Measurements from ENCODE around the gene SSH3. TPM values are rescaled to one million over a fixed set of nuclear protein-coding genes. Genes with fewer than 3 reads are reported as not detected.

Gene SSH3
- total and polyA plus RNA-seq, 2 of the 4 experiments (the other 2 are of a cell fraction), result 7.3 to 26.7 TPM

- H3K9me3 ChIP-seq (ENCODE audit: control insufficient read depth, insufficient read depth, low read length), result no peaks in the 10 kb centered on the region
- TF ChIP-seq RCOR1 (IDR thresholded peaks at IDR 0.05; ENCODE audit: insufficient replicate concordance, low read length) (no peak), RAD21 (IDR thresholded peaks at IDR 0.05; ENCODE audit: low read length) (no peak), RFX5 (IDR thresholded peaks at IDR 0.05; ENCODE audit: low read depth, low read length) (no peak), CEBPB (IDR thresholded peaks at IDR 0.05; ENCODE audit: low read depth, low read length) (no peak), MXI1 (IDR thresholded peaks at IDR 0.05; ENCODE audit: borderline replicate concordance, low read depth, low read length) (no peak), CHD1 (IDR thresholded peaks at IDR 0.05; ENCODE audit: low read depth, low read length) (no peak), NFE2L2 (IDR thresholded peaks at IDR 0.05; ENCODE audit: low read depth, low read length) (no peak), ELK1 (IDR thresholded peaks at IDR 0.05; ENCODE audit: borderline replicate concordance, low read depth, low read length) (no peak), BHLHE40 (IDR thresholded peaks at IDR 0.05; ENCODE audit: low read depth, low read length) (no peak)
- BruUV-seq (replicated peaks), result no TSS peak
- intact Hi-C loops (cut with micrococcal nuclease) (no loop called here), in situ Hi-C loops (cut with MboI; ENCODE audit: low sequenced_read_pairs) (no loop called here), dilution Hi-C loops (cut with HindIII; ENCODE audit: low sequenced_read_pairs, unreplicated experiment) (no loop called here)
- H3K4me3 ChIP-seq (ENCODE audit: insufficient read depth, low read depth, low read length), result no peak overlapping the region
- peaks cover 35% of the 10 kb centered on the region for H3K4me1 ChIP-seq (ENCODE audit: control insufficient read depth, insufficient read depth, low read length)
- no peaks in the 10 kb centered on the region for H3K27me3 ChIP-seq (ENCODE audit: control insufficient read depth, insufficient read depth, low read length)
- peak overlapping the region; percentile 71; the same call in 1 of the 2 replicates for H3K23ac ChIP-seq (ENCODE audit: low read depth, low read length)
- no peak overlapping the region for H4K91ac ChIP-seq (ENCODE audit: insufficient read depth, low read depth, low read length)
- peaks cover 10% of the 10 kb centered on the region; the same call in 1 of the 2 replicates for H3K36me3 ChIP-seq (ENCODE audit: control insufficient read depth, insufficient read depth, low read length)
- H4K5ac ChIP-seq (ENCODE audit: low read depth, low read length), result no peak overlapping the region
- peaks cover 44% of the 10 kb centered on the region for H4K20me1 ChIP-seq (ENCODE audit: insufficient read depth, low read length)
- no peak overlapping the region for H4K8ac ChIP-seq (ENCODE audit: low read depth in 2 of 2, low read length in 2 of 2)
- H2BK20ac ChIP-seq (ENCODE audit: low read depth, low read length), result no peak overlapping the region
- H3K4me2 ChIP-seq (ENCODE audit: low read depth, low read length), result no peak overlapping the region
- H3K9ac ChIP-seq (ENCODE audit: low read depth, low read length), result no peak overlapping the region
- CTCF ChIA-PET, result interaction anchor here (3.1 kb wide), 1 partner anchor 48 kb away, joined by 10 read pairs; no protein-coding TSS in a partner anchor
- H3K9me1 ChIP-seq (ENCODE audit: insufficient read depth, low read length), result peaks cover 34% of the 10 kb centered on the region
- H2AK5ac ChIP-seq (ENCODE audit: low read depth, low read length), result no peak overlapping the region
- H3K79me1 ChIP-seq (ENCODE audit: low read depth in 1 of 2, low read length in 2 of 2), result peaks cover 21 to 77% of the 10 kb centered on the region in 2 experiments; a peak in 3 of 4 replicates
- no peak overlapping the region for H3K14ac ChIP-seq (replicated peaks; ENCODE audit: low read depth, low read length)
- no peak overlapping the region for H2BK120ac ChIP-seq (ENCODE audit: low read depth, low read length)
- POLR2A ChIA-PET (ENCODE audit: unreplicated experiment), result no interaction called here
- no peak for DNase-seq
- H2BK5ac ChIP-seq (ENCODE audit: low read depth, low read length, poor library complexity, severe bottlenecking), result no peak overlapping the region
- no peak overlapping the region for H3K56ac ChIP-seq (ENCODE audit: extremely low read depth, insufficient read depth, low read length)
- no peak overlapping the region for H3K27ac ChIP-seq (ENCODE audit: insufficient read depth, low read length)
- no peak overlapping the region for H2AK9ac ChIP-seq (replicated peaks; ENCODE audit: low read depth, low read length, poor library complexity)
- H3K18ac ChIP-seq (ENCODE audit: low read depth, low read length), result no peak overlapping the region
- no peak overlapping the region for H2AFZ ChIP-seq (replicated peaks; ENCODE audit: low read length, poor library complexity)
- no peak overlapping the region for H3K4ac ChIP-seq (ENCODE audit: low read depth, low read length)
- WGBS, 2 experiments (ENCODE audit: extremely low coverage in 2 of 2, insufficient read length in 1 of 2), result 93% methylated on average over 5 of the region's 13 CpGs; no CpG with 5 or more reads in 1 of the 2 experiments
- H2BK15ac ChIP-seq (ENCODE audit: low read depth, low read length), result no peak overlapping the region
- ATAC-seq (ENCODE audit: low read depth), result no peak
These were observed 34.4 kb upstream of the SSH3 start for GRCh38 chr11:67268962-67269268.
